HG02973 (cell line): Measurements from ENCODE around the gene CEMIP.
"Not testable (repeated sequence)": the region's sequence is repeated elsewhere in the genome, so short reads cannot be mapped to it uniquely, and the experiment has no call there.

ENCODE experiments used
- ATAC-seq: cut with Tn5 transposase; IDR thresholded peaks from one replicate; pipeline ENCODE4 v1.9.1; 2021; ENCODE audit warnings: moderate library complexity; ENCODE audit not compliant: unreplicated experiment

CEMIP gene

DNA sequence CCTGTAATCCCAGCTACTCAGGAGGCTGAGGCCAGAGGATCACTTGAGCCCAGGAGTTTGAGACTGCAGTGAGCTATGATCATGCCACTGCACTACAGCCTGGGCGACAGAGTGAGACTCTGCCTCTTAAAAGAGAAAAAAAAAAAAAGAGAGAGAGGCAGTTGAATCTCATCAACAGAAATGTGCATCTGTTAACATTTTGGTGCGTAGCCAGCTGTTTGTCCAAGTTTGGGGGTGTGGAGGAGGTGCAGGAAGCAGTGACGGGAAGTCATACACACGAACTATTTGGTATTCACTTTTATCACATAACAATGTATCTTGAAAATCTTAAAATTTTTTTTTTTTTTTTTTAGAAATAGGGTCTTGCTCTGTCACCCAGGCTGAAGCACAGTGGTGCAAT, 18.2 kb upstream of the CEMIP start:
- ATAC-seq = no peak

- ATAC-seq = no peak
Observed at GRCh38 chr15:80761754-80762153, 17.4 kb upstream of the CEMIP start.

DNA sequence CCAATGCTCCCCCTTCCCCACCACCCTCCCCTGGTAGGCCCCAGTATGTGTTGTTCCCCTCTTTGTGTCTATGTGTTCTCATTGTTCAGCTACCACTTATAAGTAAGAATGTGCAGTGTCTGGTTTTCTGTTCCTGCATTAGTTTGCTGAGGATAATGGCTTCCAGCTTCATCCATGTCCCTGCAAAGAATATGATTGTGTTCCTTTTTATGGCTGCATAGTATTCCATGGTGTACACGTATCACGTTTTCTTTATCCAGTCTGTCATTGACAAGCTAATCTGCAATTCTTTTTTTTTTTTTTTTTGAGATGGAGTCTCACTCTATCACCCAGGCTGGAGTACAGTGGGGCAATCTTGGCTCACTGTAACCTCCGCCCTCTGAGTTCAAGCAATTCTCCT, 15.9 kb upstream of the CEMIP start:
- not testable (repeated sequence) for ATAC-seq

DNA sequence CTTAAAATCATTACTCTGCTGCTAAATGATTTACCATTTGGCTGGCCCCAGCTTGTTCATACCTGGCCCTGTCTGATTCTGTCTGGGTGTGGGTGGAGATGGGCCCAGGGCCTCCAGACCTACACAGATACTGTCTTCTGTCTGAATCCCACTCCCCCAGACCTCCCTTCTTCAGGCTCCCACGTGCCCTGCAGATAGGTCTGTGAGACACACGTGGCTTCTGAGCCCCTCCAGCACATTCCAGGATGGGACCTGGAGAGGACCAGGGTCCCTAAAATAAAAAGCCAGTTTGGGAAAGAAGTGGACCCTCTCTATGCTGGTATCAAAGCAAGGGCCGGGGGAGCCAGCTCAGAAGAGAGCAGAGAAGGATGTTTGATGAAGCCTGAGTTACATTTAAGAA, 14.6 kb upstream of the CEMIP start:
- ATAC-seq = no peak

GRCh38 chr15:80766275-80766674, 12.9 kb upstream of the CEMIP start:
- no peak for ATAC-seq

- no peak for ATAC-seq
Observed at GRCh38 chr15:80768158-80768557, 11.0 kb upstream of the CEMIP start.

GRCh38 chr15:80769153-80769828, 9.9 kb upstream of the CEMIP start:
- no peak for ATAC-seq

DNA sequence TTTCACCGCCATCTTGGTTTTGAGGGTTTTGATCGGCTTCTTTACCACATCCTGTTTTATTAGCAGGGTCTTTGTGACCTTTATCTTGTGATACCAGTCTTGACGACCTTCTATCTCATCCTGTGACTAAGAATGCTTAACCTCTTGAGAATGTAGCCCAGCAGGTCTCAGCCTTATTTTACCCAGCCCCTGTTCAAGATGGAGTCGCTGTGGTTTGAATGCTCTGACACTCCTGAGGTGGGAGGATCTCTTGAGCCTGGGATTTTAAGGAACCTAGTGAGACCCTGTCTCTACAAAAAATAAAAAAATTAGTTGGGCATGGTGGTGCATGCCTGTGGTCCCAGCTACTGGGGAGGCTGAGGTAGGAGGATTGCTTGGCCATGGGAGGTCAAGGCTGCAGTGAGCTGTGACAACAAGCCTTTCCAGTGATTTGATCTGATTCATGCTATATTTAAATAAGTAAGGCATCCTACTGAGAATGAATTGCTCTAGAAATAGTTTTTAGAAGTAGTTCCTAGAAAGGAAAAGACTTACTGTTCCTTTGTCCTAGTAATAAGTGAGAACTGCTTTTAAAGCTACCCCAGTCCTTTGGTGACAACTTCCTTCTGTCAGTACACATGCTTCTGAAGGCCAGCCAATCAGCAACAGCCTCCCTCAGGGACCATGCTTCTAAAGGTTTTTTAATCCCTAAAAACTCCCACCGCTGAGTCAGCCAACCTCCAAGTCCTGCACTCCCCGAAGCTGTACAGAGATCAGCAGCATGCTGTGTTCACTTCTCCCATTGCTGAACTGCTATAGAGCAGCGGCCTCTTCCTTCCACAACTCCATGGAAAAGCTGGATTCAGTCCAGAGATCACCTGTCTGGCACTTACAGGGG, 9.1 kb upstream of the CEMIP start:
- no peak for ATAC-seq

DNA sequence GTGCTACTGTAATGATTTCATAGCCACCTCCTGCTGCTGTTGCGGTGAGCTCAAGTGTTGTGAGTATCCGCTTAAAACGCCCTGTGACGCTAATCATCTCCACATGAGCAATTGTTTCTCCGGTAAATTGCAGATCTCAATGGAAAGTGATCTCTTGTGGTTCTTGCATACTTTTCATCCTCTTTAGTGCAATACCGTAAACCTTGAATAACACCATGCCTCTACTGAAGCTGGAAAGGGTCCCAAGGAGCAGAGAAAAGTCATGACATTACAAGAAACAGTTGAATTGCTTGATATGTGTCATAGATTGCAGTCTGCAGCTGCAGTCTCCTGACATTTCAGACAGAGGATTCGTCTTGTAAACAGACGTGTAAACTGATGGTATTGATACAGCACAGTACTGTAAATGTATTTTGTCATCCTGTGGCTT, 6.0 kb upstream of the CEMIP start:
- ATAC-seq = no peak

DNA sequence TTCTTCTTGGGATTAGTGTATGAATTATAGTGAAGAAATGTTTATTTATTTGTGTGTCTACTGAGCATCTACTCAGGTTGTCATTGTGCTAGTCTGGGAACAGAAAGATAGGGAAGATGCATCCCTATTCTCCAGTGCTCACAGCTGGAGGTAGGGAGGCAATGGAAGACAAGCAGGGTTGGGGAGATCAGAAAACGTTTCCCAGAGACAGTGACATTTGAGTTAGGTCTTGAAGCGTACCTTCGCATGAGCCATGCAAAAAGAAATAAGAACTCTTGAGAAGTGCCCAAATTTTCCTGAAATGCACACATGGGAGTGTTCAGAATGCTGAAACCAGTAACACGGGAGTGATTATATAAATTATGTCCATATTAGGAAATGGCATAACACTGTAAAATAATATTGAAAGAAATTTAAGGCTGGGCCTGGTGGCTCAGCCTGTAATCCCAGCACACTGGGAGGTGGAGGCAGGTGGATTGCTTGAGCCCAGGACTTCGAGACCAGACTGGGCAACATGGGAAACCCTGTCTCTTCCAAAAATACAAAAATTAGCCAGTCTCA, 5.3 kb upstream of the CEMIP start:
- no peak for ATAC-seq

- ATAC-seq = no peak
Observed at GRCh38 chr15:80774486-80774885, 4.7 kb upstream of the CEMIP start.

DNA sequence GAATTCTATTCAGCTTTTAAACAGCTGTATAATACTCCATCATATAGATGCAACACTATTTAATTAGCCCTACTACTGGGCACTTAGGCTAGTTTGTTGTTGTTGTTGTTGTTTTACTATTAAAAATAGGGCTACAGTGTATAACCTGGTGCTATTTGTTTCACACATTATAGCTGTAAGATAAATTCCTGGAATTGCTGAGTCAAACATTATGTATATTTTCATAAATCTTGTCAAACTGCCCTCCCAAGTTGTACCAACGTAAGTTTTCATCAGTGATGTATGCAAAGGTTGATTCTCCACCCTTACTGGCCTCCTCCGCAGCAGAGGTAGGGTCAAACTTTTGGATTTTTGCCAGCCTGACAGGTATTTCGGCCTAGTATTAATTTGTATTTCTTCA, 3.8 kb upstream of the CEMIP start:
- no peak for ATAC-seq

DNA sequence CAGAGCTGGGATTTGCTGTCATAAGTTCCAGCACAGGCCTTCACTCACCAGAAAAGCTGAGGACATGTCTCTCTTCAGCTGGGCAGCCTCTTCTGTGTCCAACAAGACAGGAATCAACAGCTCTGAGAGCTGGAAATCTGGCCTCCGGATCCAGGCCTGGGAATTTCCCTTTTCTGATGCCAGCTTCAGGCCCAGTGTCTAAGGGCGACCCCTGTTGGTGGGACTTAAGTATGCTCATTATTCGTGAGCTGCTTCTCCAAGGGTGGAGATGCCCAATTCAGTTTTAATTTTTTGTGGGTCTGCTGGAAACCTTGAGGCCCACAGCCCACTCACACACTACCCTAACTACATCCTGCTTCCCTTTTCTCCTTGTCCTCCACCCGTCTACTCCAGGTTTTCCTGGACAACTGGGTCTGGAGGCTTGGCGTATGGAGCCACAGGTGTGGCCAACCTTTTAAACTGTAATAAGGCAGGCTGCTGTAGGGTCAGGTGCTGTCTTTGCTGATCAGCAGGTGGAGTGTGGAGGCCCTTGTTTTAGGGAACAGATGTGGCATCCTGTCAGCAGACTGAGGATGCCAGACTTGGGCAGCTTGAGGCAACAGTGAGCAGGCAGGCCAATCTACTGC, 2.6 kb upstream of the CEMIP start:
- no peak for ATAC-seq

- ATAC-seq = no peak
Observed at GRCh38 chr15:80777137-80777536, 2.0 kb upstream of the CEMIP start.

DNA sequence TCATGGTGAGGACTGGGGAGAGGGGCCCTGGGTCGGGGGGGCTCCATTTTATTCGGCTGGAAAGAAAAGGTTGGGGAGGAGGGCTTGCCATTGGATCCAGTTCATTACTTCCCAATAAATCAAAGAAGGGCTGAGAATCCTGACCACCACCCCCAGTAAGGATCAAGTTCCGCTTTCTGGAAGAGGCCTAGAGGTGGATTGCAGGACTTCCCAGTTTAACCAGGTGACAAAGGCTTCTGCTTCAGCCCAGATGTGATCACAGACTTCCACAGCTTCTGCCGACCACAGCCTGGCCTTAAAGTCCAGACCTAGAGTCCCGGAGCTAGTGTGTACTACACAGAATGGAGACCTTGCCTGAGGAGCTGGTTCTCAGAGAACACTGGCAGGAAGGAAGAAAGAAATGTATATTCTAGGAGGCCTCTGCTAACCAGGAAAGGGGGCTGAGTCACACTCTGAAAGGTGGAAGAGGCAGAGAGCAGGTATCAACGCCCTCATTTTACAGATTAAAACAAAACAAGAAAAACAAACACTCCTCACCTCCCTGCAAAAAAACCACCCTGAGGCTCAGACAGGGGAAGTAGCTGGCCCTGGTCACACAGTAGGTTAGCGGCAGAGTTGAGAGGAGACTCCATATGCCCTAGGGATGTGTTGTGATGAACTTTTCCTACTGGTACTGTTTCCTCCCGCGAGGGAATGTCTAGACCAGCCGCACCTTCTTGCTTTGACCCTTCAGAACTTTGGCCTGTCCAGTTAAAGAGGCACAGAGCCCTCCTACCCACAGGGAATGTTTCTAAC, 1.1 kb upstream of the CEMIP start:
- no peak for ATAC-seq

DNA sequence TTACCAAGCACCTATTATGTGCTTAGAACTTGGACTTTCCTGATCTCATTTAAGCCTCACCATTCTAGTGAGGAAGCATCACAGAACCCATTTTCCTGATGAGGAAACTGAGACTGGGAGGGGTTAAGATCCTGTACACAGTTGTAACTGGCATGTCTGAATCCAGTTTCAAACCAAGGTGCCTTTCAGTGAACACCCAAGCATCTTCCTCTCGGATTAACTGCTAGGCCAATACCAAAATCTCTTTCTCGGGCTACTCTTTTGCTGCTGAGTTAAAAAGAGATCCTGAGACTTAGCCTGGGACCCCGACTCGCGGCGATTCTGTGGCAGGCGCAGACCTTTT, 578 bp upstream of the CEMIP start:
- no peak for ATAC-seq

DNA sequence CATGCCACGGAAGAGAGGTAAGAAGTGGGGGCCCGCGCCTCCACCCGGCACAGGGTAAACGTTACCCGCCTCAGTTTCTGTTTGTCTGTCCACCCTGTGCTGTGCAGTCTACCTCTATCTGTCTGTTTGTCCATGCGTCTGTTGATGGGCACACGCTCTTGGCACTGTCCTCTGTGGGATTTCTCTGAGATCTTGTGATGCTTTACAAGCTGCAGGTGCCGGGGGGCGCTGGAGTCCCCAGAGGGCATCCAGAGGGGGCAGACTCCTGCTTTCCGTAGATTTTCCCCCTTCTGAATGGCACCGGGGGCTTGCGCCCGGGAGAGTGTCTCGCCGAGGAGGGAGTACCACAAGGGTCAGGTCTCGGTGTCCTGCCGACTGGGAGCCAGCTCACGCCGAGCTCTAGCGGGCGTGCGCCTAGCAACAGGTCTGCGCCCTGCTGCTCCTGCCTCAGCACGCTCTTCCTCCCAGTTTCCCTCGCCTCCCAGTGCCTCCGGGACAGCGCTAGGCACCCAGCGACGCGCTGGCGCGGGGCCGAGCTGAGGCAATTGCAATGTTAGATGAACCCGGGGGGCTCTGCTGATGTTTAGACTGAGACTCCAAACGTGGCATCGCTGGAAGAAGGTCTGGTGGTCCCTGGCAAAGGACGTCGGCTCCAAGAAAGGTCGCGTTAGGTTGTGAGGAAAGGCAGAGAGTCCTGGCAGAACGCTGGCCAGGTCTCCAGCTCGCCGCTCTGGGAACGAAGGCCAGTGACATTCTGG, 667 bp downstream of the CEMIP start:
- no peak for ATAC-seq

- ATAC-seq = no peak
Observed at GRCh38 chr15:80780416-80781221, 1.4 kb downstream of the CEMIP start.

DNA sequence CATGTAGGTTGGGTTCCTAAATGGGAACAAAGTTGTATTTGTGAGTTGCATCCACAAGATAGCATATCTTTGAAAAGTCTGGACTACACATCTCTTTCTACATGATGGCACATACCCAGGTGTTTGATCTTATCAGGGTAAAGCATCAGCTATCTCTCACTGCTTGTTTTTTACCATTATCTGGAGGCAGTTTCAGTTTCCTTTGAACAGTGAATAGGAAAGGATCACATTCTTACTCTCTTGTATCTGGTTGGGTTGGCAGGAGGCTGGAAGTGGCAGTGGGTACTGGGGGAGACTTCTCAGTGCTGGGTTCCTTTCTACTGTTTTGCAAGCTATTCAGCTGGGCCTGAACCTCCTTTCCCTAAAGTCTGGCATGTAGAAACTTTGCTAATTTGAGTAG, 4.1 kb downstream of the CEMIP start:
- ATAC-seq = no peak
